Measurements from ENCODE around the gene TMEM191C.

Gene TMEM191C

GRCh38 chr22:21443057-21443734, 24.0 kb upstream of the TMEM191C start:
- no peak overlapping the region for H3K4me3 Mint-ChIP-seq
- H3K27me3 Mint-ChIP-seq (ENCODE audit: low read depth), result no peaks in the 10 kb centered on the region
- peak overlapping the region in 2 of 3 experiments; percentile 80 to 85 for H3K27ac Mint-ChIP-seq
- no peaks in the 10 kb centered on the region for H3K9me3 Mint-ChIP-seq
- peaks cover 5% of the 10 kb centered on the region for H3K36me3 Mint-ChIP-seq (ENCODE audit: low read depth)
- TF ChIP-seq, protein P1, sequence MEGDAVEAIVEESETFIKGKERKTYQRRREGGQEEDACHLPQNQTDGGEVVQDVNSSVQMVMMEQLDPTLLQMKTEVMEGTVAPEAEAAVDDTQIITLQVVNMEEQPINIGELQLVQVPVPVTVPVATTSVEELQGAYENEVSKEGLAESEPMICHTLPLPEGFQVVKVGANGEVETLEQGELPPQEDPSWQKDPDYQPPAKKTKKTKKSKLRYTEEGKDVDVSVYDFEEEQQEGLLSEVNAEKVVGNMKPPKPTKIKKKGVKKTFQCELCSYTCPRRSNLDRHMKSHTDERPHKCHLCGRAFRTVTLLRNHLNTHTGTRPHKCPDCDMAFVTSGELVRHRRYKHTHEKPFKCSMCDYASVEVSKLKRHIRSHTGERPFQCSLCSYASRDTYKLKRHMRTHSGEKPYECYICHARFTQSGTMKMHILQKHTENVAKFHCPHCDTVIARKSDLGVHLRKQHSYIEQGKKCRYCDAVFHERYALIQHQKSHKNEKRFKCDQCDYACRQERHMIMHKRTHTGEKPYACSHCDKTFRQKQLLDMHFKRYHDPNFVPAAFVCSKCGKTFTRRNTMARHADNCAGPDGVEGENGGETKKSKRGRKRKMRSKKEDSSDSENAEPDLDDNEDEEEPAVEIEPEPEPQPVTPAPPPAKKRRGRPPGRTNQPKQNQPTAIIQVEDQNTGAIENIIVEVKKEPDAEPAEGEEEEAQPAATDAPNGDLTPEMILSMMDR (IDR thresholded peaks at IDR 0.05; ENCODE audit: unreplicated experiment in 3 of 3), result no peak
- H3K4me1 Mint-ChIP-seq, result peaks cover 5% of the 10 kb centered on the region

DNA sequence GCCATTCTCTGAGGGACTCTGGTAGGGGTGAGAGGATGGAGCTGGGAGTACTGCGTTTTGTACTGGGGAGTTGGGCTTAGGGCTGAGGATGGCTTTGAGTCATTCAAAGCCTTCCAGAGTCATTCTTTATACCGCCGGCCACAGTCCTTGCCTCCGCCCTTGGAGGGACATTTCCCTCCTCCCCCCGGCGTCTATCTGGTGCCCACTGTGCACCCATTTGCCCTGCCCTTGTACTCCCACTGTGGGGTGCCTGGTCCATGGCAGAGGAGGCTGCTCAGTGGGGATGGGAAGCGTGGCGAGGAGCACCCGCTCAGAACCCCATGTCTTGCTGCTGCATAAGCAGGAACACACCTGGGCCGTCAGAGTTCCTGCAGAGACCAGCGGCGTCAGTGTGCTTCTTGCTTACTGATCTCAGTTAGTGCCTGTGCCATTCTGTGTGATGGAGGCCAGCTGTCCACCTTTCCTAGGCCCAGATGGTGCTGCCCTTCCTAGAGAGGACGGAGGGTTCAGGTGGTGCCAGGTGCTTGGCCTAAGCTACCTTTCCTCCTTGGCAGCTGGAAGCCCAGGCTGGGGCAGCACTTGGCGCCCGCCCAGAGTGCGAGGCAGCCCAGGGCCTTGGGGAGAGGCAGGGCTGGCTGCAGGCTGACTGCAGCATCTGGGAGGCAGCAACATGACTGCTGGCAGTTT, 23.3 kb upstream of the TMEM191C start:
- TF ChIP-seq, protein P1 (IDR thresholded peaks at IDR 0.05; ENCODE audit: unreplicated experiment in 3 of 3), result no peak
- no peak overlapping the region for H3K27ac Mint-ChIP-seq
- H3K9me3 Mint-ChIP-seq, result no peaks in the 10 kb centered on the region
- no peaks in the 10 kb centered on the region for H3K27me3 Mint-ChIP-seq (ENCODE audit: low read depth)
- H3K36me3 Mint-ChIP-seq (ENCODE audit: low read depth), result peaks cover 5% of the 10 kb centered on the region
- H3K4me3 Mint-ChIP-seq, result no peak overlapping the region
- H3K4me1 Mint-ChIP-seq, result peaks cover 5% of the 10 kb centered on the region

- no peak overlapping the region for H3K4me3 Mint-ChIP-seq
- peaks cover 8% of the 10 kb centered on the region for H3K36me3 Mint-ChIP-seq (ENCODE audit: low read depth)
- TF ChIP-seq, protein P1 (IDR thresholded peaks at IDR 0.05; ENCODE audit: unreplicated experiment in 3 of 3), result no peak
Measured at GRCh38 chr22:21444701-21445436, 22.3 kb upstream of the TMEM191C start.

GRCh38 chr22:21445437-21446127, 21.6 kb upstream of the TMEM191C start:
- Mint-ChIP-seq H3K27ac (no peak overlapping the region), H3K27me3 (ENCODE audit: low read depth) (no peaks in the 10 kb centered on the region), H3K4me1 (peaks cover 5% of the 10 kb centered on the region), H3K9me3 (no peaks in the 10 kb centered on the region), H3K36me3 (ENCODE audit: low read depth) (peaks cover 8% of the 10 kb centered on the region), H3K4me3 (no peak overlapping the region)
- TF ChIP-seq, protein P1 (IDR thresholded peaks at IDR 0.05; ENCODE audit: unreplicated experiment in 3 of 3), result no peak

More at GRCh38 chr22:21444701-21445436, 22.3 kb upstream of the TMEM191C start:
- Mint-ChIP-seq H3K4me1 (peaks cover 5% of the 10 kb centered on the region), H3K9me3 (no peaks in the 10 kb centered on the region), H3K27ac (no peak overlapping the region), H3K27me3 (ENCODE audit: low read depth) (no peaks in the 10 kb centered on the region)

- H3K36me3 Mint-ChIP-seq (ENCODE audit: low read depth), result peaks cover 8% of the 10 kb centered on the region
- H3K27me3 Mint-ChIP-seq (ENCODE audit: low read depth), result no peaks in the 10 kb centered on the region
- H3K4me3 Mint-ChIP-seq, result no peak overlapping the region
- H3K4me1 Mint-ChIP-seq, result peaks cover 5% of the 10 kb centered on the region
- TF ChIP-seq, protein P1 (IDR thresholded peaks at IDR 0.05; ENCODE audit: unreplicated experiment in 3 of 3), result no peak
- H3K27ac Mint-ChIP-seq, result no peak overlapping the region
- no peaks in the 10 kb centered on the region for H3K9me3 Mint-ChIP-seq
Measured at GRCh38 chr22:21446128-21446826, 20.9 kb upstream of the TMEM191C start.
